ENCODE results near the gene DCAF6.

DNA sequence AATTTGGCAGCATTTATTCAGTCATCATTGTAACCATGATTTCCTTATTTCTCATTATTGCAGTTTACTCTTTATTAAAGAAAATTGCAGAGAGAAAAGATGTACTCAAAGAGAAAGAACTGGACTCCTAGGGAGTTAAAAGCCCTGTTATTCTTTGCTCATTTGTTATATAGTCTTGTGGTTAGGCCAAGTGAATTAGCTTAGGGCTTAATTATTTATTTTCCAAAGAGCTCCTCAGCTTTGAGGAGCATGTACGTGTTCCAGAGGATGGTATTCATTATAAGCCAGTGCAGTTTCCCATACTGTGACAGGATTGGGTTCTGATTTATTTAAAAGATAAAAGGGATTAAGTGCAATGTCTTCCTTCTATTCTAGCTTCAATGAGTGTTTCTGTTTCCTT, 113.8 kb downstream of the DCAF6 start:
- TF ChIP-seq, protein P1, sequence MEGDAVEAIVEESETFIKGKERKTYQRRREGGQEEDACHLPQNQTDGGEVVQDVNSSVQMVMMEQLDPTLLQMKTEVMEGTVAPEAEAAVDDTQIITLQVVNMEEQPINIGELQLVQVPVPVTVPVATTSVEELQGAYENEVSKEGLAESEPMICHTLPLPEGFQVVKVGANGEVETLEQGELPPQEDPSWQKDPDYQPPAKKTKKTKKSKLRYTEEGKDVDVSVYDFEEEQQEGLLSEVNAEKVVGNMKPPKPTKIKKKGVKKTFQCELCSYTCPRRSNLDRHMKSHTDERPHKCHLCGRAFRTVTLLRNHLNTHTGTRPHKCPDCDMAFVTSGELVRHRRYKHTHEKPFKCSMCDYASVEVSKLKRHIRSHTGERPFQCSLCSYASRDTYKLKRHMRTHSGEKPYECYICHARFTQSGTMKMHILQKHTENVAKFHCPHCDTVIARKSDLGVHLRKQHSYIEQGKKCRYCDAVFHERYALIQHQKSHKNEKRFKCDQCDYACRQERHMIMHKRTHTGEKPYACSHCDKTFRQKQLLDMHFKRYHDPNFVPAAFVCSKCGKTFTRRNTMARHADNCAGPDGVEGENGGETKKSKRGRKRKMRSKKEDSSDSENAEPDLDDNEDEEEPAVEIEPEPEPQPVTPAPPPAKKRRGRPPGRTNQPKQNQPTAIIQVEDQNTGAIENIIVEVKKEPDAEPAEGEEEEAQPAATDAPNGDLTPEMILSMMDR (IDR thresholded peaks at IDR 0.05): no peak
- no peak for TF ChIP-seq POLR2A (IDR thresholded peaks at IDR 0.05)

All from lower leg skin (tissue), 3 donors.